GM23338 (cell line): ENCODE data around the gene SYNE1.

Source experiments
- CTCF ChIP-seq, 2 experiments: fragments of 200-600 bp in 1 of 2; sonication (generic) in 1 of 2; conservative IDR thresholded peaks; 2 replicates each; pipeline versions ENCODE4 v1.5.1 to v1.6.1; 2016 to 2017; ENCODE audit warnings: antibody characterized with exemption in 2 of 2, low read depth in 2 of 2, mild to moderate bottlenecking in 2 of 2, moderate library complexity in 1 of 2
- EZH2 ChIP-seq: fragments of 200-600 bp; sonication (generic); IDR thresholded peaks from one replicate; pipeline ENCODE4 v1.8.0; 2017; ENCODE audit warnings: antibody characterized with exemption, mild to moderate bottlenecking, low read depth; ENCODE audit not compliant: unreplicated experiment
- POLR2AphosphoS5 ChIP-seq: IDR thresholded peaks from 2 replicates; pipeline ENCODE4 v1.6.1; 2016; ENCODE audit warnings: antibody characterized with exemption, low read depth
- ZNF114 ChIP-seq: fragments of 250-450 bp; sonication (Bioruptor Pico); IDR thresholded peaks from 2 replicates; pipeline ENCODE4 v1.5.0; 2020; ENCODE audit warnings: mild to moderate bottlenecking, moderate library complexity
- TF ChIP-seq, protein P1 (sequence below): IDR thresholded peaks from one replicate; pipeline ENCODE4 v1.6.1; 2018; ENCODE audit warnings: antibody characterized with exemption; ENCODE audit not compliant: unreplicated experiment

- TF ChIP-seq, protein P1, sequence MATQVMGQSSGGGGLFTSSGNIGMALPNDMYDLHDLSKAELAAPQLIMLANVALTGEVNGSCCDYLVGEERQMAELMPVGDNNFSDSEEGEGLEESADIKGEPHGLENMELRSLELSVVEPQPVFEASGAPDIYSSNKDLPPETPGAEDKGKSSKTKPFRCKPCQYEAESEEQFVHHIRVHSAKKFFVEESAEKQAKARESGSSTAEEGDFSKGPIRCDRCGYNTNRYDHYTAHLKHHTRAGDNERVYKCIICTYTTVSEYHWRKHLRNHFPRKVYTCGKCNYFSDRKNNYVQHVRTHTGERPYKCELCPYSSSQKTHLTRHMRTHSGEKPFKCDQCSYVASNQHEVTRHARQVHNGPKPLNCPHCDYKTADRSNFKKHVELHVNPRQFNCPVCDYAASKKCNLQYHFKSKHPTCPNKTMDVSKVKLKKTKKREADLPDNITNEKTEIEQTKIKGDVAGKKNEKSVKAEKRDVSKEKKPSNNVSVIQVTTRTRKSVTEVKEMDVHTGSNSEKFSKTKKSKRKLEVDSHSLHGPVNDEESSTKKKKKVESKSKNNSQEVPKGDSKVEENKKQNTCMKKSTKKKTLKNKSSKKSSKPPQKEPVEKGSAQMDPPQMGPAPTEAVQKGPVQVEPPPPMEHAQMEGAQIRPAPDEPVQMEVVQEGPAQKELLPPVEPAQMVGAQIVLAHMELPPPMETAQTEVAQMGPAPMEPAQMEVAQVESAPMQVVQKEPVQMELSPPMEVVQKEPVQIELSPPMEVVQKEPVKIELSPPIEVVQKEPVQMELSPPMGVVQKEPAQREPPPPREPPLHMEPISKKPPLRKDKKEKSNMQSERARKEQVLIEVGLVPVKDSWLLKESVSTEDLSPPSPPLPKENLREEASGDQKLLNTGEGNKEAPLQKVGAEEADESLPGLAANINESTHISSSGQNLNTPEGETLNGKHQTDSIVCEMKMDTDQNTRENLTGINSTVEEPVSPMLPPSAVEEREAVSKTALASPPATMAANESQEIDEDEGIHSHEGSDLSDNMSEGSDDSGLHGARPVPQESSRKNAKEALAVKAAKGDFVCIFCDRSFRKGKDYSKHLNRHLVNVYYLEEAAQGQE: no peak
- no peak for TF ChIP-seq EZH2
- TF ChIP-seq CTCF (conservative IDR thresholded peaks at IDR 0.05; ENCODE audit: low read depth in 2 of 2): no peak
- no peak for TF ChIP-seq POLR2AphosphoS5
- TF ChIP-seq ZNF114 (CRISPR knock-in tag): no peak
Observed at GRCh38 chr6:152151920-152152319, 485.2 kb downstream of the SYNE1 start.
